Measurements from ENCODE around the gene CBY2. TPM values are rescaled to one million over a fixed set of nuclear protein-coding genes. Genes with fewer than 3 reads are reported as not detected.
"Not testable (repeated sequence)": the region's sequence is repeated elsewhere in the genome, so short reads cannot be mapped to it uniquely, and the experiment has no call there.

CBY2 gene
- total RNA-seq, 1 experiment from 2014 or later, result not detected

DNA sequence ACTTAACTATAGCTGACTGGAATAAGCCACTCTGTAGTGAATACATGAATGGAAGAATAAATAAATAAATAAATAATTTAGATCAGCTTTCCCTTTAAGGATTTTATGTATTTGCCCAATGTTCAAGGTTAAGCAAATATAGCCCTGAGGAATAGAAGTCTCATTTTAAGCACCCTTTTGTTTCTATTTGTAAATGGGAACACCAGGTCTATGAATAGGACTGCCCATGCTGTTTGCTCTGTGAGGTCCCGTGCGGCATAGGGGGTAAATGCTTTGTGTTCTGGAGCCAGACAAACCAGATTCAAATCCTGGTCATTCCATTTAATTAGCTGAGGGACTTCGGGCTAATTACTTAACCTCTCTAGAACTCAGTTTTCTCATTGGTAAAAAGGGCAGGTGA, 29.3 kb downstream of the CBY2 start:
- in situ Hi-C loops (cut with HindIII; ENCODE audit: low sequenced_read_pairs), result no loop called here
- DNase-seq (ENCODE audit: low spot score), result no peak

DNA sequence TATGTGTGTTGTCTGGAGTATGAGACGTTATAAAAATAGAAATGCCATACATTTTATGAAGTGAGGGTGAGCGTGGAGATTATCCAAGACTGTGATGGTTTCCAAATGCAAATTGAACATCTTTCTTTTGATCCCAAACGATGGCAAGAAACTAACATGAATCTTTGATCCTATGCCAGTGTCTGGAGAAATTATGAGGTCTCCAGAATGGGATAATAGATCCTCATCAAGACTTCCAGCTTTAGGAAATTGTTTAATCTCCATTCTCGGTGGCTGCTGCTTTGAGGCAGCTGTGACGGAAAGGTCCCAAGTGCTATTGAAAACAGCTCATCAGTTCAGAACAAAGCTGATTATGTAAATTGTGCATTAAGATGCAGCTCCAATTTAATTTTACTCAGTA, 30.8 kb downstream of the CBY2 start:
- in situ Hi-C loops (cut with HindIII; ENCODE audit: low sequenced_read_pairs), result no loop called here
- DNase-seq (ENCODE audit: low spot score), result no peak

DNA sequence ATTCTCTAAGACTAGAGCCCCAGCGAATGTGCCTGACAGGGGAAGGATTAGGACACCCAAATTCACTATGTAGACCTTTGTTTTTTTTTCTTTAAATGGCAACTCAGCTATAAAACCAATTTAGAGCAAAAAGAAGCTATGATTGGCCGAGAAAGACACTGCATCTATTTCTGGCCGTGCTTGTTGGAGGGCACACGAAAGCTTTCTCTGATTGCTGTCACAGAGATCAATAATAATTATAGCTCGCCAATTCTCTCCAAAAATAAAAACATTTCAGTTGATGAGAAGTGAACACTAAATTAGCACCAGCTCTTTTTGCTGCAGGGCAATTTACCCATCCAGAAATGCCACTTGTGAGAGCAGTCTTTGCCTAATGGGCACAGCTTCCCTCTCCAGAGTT, 31.2 kb downstream of the CBY2 start:
- DNase-seq (ENCODE audit: low spot score), result no peak
- in situ Hi-C loops (cut with HindIII; ENCODE audit: low sequenced_read_pairs), result no loop called here

DNA sequence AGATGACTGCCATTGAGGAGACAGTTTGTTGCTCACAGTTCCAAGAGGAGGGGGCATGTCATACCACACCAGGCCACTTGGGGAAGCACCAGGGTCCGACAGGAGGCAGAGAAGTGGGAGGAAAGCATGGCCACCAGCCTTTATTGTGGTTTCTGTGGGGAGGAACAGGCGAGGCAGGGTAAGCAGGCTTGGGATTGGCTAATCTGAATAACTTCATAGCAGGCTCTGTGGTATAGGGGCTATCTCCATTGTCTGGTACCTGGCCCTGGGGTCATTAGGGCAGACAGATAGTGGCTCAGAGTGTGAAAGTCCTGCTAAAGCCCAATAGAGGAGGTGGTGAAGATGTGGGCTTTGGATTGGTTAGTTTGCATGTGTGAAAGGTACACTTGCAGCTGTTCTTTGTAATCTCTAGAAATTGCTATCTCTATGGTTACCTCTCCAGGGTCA, 35.5 kb downstream of the CBY2 start:
- no peak for DNase-seq (ENCODE audit: low spot score)
- in situ Hi-C loops (cut with HindIII; ENCODE audit: low sequenced_read_pairs), result no loop called here

DNA sequence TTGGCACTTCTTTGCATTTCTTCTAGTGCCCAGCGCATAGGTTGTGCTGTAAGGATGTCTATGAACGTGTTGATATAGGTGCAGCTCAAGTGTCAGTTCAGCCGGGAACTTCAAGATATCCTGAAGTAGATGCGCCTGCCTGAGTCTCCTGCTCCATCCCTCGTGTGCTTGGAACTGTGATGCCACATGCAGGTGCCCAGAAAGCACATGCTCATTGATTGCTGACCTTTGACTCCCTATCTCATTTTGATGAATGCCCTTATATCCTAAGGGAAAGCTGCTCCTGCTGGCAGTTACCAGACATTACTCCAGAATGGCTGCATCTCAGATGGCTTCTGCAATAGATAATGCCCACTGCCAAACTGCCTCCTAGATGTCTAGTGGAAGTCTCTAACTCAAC, 40.9 kb downstream of the CBY2 start:
- in situ Hi-C loops (cut with HindIII; ENCODE audit: low sequenced_read_pairs), result no loop called here
- DNase-seq (ENCODE audit: low spot score), result no peak

DNA sequence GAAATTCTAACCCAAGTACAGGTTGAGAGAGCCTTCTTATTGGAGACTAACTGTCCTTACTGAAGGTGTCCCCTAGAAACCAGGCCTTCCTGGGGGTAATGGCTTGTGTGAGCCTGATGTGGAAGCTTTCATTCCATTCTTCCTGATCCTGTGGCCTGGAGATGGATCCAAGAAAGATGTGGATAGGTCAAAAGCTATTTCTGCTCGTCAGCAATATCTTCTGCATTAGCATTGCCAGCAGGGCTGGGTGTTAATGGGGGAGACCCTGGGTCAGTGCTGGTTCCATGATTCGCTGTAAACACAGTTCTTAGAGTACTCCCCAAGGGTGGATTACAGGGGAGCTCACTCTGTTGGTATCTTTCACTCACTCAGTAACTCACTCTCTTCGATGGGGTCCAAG, 42.9 kb downstream of the CBY2 start:
- in situ Hi-C loops (cut with HindIII; ENCODE audit: low sequenced_read_pairs), result no loop called here
- no peak for DNase-seq (ENCODE audit: low spot score)

DNA sequence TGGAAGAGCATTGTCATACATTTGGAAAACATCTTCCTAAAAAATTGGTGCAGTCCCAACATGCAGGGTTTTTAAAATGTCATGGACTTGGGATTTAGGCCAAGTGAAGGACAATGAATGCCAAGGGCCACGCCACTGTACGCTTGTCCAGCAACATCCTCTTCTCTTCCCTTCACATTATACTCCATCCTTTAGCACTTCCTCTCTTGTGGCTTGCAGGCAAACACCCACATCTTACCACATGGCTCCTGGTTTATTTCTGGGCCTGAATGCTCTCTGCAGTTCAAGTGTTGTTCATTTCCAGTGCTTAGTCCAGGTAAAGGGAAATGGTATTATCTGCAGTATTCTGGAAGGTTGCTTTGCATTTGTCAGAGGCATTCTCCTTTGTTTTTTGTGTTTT, 45.0 kb downstream of the CBY2 start:
- in situ Hi-C loops (cut with HindIII; ENCODE audit: low sequenced_read_pairs), result no loop called here
- no peak for DNase-seq (ENCODE audit: low spot score)

DNA sequence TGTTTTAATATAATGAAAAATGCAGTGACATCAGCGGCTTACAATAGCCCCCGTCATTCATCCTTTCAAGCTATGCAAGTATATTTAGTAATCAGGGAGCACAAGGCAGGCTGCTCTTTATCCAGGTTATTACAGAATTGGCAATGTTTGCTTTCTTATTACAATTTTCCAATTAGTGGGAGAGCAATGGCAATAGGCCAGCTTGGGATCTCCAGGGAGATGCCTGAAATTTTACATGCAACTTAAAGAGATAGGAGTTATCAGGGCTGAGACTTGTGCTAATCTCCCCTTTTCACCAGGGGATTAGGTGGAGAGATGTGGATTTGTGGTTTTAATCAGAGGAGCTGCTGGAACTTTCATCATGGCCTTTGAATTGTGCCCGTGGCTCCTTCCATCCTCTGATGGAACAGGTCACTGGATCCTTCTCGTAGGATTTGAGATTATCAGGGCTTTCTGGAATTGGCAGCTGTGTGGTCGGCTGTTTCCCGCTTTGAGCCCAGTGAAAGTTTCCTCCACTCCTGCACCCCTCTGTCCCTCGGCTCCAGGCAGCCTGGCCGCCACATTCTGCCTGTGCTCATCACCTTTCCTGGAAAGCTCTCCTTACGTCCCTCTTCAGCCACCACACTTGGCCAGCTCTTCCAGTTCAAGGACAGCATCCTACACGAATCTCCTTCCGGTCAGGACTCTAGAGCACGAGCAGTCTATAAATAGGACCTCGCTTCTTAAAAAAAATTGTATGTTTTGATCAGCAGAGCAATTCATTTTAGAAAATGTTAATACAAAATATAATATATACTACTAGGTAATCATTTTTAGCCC, 47.0 kb downstream of the CBY2 start:
- in situ Hi-C loops (cut with HindIII; ENCODE audit: low sequenced_read_pairs), result no loop called here
- DNase-seq (ENCODE audit: low spot score), result no peak

DNA sequence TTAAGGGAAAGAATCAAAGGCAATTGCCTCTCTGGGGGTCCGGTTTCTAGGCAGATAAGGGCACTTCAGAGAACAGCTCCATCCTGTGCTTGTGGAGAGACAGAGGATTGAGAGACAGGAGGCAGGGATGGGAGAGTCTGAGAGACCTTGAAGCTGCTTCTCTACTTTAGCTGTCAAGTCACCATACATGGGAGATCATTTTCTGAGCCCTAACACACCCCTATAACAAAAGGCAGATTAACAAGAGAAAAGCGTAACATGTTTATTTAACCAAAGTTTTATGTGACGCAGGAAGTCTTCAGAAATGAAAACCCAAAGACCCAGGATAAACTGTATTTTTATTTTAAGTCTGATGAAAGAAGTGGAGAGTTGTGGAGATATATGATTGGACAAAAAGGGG, 48.4 kb downstream of the CBY2 start:
- in situ Hi-C loops (cut with HindIII; ENCODE audit: low sequenced_read_pairs), result no loop called here

DNA sequence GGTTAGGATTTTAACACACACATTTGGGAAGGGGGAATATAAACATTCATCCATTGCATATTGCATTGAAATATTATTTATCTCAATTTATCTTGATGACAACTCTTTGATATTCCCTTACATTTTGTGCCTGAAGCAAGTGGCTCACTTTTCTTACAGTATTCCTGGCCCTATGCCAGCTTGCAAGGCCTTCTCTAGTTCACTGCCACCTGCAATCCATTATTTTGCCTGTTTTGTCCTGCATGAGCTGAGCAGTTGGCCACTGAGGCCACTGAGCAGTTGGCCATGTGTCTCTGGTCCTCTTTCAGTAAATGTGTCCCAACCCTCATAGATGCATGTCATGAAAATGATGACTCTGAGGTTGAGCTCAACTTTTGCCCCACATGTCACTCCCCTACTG, 49.8 kb downstream of the CBY2 start:
- no peak for DNase-seq (ENCODE audit: low spot score)
- in situ Hi-C loops (cut with HindIII; ENCODE audit: low sequenced_read_pairs), result no loop called here

More for the DNA sequence above, 48.4 kb downstream of the CBY2 start:
- DNase-seq (ENCODE audit: low spot score), result no peak

DNA sequence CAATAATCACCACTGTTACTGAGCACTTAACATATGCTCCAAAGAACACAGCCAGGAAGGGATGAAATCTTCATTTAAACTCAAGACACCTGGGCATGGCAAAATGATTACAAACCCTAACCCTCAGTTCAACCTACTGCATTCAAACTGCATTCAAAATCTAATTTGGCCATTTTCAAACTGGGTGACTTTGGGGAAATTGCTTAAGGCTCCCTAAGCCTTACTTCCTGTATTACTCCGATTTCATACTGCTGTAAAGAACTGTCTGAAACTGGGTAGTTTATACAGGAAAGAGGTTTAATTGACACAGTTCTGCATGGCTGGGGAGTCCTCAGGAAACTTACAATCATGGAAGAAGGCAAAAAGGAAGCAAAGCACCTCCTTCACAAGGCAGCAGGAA, 50.4 kb downstream of the CBY2 start:
- in situ Hi-C loops (cut with HindIII; ENCODE audit: low sequenced_read_pairs), result no loop called here
- DNase-seq (ENCODE audit: low spot score), result no peak

DNA sequence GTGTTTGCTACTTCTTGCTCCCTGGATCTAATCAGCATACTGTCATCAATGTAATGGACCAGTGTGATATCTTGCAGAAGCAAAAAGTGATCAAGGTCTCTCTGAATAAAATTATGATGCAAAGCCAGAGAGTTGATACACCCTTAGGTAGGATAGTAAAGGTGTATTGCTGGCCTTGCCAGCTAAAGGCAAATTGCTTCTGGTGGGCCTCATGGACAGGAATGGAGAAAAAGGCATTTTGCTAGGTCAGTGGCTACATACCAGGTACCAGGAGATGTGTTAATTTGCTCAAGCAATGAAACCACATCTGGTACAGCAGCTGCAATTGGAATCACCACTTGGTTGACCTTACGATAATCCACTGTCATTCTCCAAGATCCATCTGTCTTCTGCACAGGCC, 54.4 kb downstream of the CBY2 start:
- DNase-seq (ENCODE audit: low spot score); in situ Hi-C loops (cut with HindIII; ENCODE audit: low sequenced_read_pairs): not testable (repeated sequence)

DNA sequence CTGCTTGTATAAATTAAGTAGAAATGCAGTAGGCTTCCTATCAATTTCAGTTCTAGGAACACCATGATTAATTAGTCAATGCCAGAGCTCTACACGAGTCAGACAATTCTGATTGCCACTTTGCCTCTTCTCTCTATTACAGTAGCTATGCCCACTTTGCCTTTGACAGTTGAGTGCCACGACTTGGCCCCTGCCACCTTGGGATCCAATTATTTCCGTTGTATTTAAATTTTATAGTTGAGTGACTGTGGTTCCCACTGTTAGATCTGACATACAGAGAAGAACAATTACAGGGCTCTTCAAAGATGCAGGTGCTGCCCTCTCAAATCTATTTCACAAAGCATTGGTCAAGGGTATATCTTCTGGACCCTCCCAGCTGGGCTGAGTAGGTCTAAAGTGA, 55.5 kb downstream of the CBY2 start:
- DNase-seq (ENCODE audit: low spot score); in situ Hi-C loops (cut with HindIII; ENCODE audit: low sequenced_read_pairs): not testable (repeated sequence)

DNA sequence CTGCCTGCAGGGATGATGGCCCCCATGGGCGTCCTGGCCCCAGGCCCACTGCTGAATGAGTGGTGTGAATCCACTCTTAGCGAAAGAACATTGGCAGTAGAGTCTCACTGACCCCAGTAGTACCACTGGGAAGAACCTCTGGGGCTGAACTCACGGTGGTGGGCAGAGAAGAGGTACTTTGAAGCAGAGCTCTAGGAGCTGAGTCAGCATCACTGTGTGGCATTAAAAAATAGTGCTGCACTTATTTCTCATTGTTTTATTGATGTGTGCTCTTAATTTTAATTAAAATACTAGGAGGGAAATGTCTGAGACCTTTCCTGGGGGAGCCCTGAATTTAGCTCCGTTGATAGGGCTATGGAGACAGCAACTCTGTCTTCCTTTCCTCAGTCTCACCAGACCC, 61.3 kb downstream of the CBY2 start:
- in situ Hi-C loops (cut with HindIII; ENCODE audit: low sequenced_read_pairs), result no loop called here
- no peak for DNase-seq (ENCODE audit: low spot score)

Other genes starting within 250 kb of the CBY2 start
- 19.0 and 29.1 TPM in 2 replicates for gene COG3, start 237.4 kb upstream of the CBY2 start, total RNA-seq (2014; rRNA removed; shearing (Covaris generic))
- gene ERICH6B, start 86.6 kb upstream of the CBY2 start, total RNA-seq (2014; rRNA removed; shearing (Covaris generic)), result not detected in 2 replicates
- gene SIAH3, start 149.4 kb downstream of the CBY2 start, total RNA-seq (2014; rRNA removed; shearing (Covaris generic)), result not detected in 2 replicates